D341Med (cell line): ENCODE data around the gene TEK.

Source experiments
- DNase-seq: peaks from one replicate; pipeline ENCODE4 v3.0.0; 2012; ENCODE audit warnings: low spot score

Gene TEK

DNA sequence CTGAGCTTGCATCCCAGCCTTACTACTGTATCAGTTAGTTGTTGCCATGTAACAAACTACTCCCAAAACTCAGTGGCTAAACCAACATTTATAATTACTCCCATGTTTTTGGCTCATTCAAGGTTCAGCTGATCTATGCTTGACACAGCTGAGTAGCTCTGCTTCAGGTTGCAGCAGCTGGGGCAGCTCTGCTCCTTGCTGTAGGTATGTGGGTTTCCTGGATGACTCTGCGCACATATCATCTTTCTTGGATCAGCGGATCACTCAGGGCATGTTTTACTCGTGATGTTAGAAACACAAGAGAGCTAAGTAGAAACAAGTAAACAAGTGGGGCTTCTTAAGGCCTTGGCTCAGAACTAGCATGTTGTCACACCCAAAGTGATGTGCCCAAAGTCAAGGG lies 15.1 kb downstream of the TEK start:
- DNase-seq: no peak

DNA sequence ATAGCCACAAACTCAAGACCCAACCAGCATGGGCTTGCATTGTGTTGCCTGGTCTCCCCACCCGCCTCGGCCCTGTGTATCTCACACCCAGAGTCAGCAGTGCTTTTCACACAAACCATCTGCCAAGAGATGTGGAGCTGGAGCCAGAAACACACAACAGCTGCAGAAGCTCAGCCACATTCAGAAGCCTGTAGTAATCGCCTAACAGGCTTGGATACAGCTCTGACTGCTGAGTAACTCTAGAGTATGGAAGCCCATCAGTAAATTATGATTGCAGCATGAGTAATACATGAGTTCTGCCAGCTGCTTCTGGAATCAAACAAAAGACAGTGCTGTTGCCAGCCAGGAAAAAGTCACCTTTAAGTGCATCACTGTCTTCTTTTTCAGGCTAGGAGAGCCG lies 16.0 kb downstream of the TEK start:
- DNase-seq: no peak

DNA sequence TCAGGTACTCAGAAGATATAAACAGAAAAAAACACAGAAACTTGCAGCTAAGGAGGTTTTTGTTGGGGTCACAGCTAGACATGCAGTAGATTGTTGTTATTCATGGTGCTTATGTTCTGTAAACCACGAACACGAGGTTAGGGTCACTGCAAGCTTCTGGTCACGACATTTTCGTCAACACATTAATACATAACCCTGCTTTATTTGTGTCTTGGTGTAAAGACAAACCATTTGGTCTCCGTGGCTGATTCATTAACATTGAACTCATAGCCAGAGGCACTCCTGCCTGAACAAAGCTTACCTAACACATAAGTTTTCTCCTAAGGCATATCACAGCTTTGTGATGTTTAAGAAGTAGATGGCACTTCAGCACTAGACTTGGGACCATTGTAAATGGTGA lies 16.9 kb downstream of the TEK start:
- DNase-seq: no peak

DNA sequence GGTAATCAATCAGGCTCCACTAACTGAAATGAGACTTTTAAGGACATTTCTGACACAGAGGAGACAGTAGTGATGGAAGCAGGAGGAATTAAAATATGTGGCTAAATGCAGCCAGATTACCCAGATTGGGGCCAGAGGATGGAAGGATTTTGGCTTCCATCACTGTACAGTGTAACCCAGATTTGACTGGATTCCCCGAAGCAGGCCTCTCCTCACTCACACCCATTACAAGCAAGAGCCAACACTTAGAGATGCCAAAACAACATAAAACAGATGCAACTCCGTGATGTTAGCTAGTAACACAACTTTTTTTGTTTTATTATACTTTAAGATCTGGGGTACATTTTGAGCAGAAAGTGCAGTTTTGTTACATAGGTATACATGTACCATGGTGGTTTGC lies 17.6 kb downstream of the TEK start:
- DNase-seq: no peak

DNA sequence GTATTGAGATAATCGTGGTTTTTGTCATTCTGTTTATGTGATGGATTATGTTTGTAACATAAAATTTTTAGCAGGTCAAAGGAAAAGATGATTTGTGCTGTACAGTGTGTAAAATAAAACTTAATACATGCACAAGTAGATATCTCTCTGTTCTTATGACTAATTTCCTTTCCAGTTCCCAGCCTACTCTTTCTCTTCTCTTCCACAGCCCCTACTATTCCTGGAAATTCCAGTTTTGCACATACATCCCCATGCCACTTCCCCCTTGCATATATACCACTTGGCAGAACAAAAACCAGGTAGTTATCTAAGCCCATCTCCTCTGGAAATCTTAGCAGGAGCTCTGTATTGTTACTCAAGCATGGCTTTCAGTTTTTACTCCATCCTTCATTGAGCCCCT lies 20.2 kb downstream of the TEK start:
- no peak for DNase-seq

DNA sequence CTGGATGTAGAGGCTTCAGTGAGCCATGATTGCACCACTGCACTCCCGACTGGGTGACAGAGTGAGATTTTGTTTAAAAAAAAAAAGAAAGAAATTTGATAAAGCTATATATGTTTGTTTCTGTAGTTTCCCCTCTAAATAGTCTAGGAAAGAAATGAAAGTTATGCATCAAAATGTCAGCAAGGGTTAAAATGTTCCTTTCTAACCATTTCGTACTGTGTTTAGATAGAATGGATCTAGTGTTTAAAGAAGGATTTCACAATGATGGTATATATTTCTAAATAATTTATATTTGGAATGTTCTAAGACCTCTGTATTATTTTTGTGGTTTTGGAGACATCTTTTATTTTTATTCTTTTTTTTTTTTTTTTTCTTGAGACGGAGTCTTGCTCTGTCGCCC lies 22.7 kb downstream of the TEK start:
- no peak for DNase-seq

DNA sequence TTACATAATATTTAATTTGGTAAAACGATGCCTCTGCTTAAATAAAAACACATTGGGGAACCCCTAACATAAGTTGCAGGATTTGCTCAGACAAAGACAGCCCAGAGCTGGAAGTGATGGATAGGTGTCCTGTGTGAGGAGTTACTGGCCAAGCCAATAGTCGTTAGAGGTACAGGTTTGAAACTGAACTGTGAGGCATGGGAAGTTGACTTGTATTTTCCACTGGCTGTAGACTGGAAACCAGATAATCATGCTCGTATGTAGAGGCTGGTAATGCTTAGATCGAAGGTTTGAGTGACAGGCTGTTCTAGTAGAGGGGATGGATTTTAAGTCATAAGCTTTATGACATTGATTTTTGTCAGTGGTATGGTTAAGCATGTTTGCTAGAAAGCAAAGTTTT lies 24.8 kb downstream of the TEK start:
- DNase-seq: no peak

DNA sequence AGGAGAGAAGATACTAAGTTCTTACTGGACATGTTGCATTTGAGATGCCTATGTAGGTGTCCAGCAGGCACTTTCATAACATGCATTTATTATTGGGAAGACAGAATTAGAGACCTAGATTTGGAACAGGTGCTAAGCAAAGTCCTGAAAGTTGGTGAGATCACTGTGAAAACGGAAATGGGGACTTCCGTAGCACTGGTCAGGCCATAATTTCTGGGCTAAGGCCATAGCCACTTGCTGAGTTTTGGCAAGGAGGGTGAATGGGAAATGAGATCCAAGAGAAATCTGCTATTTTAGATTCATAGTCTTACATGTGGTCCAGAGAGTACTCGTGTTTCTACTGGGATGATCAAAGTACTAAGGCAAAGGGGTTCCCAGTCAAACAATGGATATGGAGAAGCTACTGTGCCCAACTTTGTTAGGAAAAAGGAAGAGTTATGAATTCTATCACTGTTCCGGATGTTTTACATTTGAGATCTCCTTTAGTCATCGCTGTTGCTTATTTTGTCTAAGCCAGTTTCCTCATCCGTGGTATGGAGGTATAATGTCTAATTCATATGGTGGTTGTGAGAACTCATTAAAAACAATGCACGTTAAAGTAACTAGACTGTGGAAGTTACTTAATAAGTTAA lies 33.4 kb downstream of the TEK start:
- no peak for DNase-seq

DNA sequence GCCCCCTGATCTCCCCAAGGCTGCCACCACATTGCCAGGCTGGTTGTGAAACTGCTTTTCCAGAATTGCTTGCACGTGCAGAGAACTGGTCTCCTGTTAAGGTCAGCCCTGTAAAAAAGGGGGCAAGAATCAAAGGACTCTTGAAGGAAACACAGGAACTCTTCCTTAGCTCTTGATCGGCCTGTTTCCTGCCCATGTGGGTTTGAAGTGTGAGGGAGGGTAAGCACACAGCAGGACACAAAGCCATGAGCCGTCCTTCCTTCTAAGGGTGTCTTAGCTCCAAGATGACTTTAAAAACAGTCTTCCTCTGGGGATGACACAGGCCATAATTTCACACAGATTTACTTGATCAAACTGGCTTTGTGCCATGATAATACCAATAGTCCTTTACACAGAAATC lies 36.1 kb downstream of the TEK start:
- no peak for DNase-seq

DNA sequence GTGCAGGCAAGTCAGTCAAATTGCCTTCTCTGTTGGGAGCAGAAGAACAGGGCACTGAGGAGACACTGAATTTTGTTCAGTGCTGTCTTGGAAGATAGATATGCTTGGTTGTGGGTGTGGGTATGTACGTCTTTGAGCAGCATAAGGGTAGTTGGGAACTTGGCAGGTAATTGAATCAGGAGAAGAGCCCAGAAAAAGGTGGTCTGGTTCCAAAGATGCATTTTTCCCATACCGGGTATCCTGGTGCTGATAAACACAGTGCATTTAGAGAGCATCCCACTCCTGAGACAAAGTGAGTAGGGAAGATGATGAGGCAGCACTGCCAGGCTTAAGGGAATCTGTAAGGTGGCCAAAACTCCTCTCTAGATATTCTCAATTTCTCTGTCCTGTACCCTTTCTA lies 40.6 kb downstream of the TEK start:
- DNase-seq: no peak

DNA sequence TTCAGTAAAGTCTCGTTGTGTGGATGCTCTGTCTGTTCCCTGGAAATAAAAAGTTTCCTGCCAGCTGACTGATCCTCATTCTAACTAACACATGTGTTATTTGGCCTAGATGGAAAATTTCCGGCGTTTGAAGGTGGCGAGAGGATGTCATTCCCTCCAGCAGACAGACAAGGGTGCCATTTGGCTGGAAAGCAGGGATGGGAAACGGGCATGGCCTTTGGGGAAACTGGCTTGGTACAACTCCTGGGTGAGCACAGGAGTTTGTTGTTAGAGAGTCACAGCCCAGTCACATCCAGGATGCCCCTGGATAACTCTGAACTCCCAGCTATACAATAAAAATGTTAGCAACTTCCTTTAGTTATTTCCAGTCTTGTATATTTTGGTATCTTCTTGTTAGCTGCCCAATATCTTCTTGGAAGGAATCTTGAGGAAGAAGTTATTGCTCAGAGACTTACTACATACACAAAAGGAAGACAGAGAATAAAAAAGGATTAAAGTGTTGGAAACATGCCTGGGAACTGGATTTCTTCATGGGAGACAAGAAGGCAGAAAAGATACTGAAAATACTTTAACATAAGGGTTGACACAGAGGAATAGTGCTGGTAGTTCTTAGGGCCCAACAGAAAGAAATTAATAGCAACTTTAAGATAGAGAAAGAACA lies 41.9 kb downstream of the TEK start:
- DNase-seq: no peak

DNA sequence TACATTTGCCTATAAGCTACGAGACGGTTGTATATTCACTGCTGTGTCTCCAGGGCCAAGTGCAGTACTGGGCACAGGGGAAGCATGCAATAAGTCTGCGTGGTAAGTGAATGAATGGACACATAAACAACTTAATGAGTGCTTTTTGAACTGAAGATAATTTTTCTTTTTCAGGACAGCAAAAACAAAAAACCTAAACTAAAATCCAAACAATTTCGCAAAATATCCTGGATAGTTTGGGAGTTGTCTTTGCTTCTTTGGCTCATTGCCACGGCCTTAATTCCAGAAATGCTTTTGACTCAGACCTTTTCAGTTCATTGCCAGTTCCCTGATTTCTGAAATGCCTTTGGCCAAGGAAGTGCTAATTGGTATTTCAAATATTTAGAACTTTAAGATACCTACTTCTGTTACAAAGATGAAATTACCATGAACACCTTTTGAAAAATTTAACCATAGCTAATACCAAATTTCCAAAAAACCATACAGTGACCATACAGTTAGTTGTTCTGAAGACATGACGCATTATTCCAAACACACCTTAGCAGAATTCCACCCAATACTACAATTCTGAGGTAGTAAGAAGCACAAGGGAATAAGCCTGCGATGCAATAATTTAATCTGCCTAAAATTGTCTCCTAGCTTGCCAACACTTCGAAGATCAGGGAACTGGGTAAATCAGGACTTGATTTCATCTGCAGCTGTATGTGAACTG lies 42.8 kb downstream of the TEK start:
- DNase-seq: no peak

DNA sequence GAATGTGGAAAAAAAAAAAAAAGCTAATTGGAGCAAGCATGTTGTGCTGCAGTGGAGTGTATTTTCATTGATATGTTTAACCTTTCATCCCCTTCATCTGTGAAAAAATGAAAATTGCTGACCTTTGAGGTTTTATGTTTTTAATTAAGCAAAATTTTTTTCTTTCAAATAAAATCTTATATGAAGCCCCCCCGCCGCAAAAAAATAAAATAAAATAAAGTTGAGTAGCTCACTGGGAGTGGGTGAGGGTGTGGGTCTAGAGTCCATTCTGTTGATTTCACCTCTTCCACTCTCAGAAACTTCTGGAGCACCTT lies 43.3 kb downstream of the TEK start:
- DNase-seq: no peak

DNA sequence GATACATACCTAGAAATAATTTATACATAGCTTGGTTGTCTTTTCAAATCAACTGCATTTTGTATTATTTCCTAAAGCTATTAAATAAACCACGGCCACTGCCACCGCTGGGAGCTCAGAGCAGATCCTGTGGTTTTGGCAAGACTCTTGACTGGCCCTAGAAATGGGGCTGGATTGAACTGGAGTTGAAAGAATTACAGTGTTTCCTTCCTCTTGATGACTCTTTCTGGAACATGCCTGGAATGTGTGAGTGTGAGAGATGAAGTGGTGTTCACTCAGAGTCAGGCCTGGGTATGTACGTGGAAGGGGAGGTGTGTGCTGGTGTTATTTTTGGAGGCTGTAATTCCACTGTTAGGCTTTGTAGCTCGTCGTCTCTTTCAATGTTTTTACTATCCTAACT lies 45.9 kb downstream of the TEK start:
- no peak for DNase-seq

DNA sequence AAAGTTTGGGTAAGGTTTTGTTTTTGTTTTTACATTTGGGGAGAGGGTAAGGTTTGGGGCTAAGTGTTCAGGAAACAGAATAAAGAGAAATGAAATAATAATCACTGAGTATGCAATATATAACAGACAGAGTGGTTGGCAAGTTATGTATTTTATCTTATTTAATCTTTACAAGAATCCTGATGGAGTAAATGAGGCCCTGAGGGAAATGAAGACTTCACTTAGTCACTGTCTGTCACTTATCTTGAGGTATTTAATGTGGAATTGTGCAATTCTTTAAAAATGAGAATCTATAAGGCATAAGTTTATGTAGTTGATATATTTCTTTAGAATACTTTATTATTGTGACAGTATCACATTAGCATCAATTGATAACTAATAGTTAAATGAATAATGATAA lies 48.1 kb downstream of the TEK start:
- DNase-seq: no peak

DNA sequence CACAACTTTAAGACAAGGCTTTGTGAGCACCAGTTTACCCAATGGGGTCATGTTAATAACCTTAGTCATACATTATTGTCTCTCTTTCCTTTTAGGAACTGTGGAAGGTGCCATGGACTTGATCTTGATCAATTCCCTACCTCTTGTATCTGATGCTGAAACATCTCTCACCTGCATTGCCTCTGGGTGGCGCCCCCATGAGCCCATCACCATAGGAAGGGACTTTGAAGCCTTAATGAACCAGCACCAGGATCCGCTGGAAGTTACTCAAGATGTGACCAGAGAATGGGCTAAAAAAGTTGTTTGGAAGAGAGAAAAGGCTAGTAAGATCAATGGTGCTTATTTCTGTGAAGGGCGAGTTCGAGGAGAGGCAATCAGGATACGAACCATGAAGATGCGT lies 48.7 kb downstream of the TEK start:
- no peak for DNase-seq

DNA sequence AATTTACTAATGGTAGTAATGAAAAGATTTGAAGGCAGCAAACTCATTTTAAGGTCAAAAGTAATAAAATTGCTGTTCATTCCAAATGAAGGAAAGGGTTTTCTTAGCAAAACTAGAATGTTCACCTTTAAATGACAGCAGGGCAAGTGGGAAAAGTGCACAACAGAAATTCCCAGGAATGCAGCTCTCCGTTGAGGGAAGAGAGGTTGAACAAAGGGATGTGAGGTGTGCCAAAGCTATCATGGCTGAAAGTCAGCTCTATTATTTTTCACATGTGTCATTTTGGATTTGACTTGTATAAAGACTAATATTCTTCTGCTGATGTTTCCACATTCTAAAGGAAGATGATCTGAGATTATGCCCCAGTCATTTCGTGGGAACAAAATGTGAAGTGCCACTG lies 51.6 kb downstream of the TEK start:
- no peak for DNase-seq

DNA sequence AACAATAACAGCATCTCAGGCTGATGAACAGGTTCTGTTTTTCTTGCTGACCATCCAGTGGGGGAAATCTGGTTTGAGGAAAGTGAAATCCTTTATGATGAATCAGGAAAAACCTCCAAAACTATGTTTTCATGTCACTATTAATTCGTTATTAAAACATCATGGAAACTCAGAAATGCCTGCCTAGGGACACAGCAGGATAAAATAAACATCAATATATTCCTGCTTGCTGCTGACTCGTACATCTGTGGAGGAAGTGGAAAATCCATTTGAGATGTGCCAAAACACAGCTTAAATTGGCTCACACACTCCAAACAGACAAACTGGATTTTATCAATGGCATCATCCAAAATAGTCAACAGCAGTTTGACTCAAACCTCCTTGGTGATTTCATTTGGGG lies 53.0 kb downstream of the TEK start:
- no peak for DNase-seq

DNA sequence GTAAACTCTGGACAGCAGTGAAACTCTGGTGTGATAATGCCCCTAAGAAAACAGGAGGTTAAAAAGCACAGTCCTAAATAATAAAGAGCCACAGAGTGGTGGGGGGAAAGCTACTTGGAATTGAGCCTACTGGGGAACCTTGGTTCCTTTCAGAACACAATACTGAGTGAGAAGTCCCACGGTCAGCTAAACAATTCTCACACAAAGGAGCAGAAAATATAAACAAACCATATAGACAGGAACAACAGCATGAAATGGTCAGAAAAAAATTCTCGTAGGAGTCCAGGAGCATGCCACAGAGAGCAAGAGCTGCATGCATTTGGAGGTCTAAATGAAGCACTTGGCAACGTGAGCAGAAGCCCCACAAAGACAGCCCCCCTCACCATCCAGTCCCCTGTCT lies 56.0 kb downstream of the TEK start:
- DNase-seq: no peak

DNA sequence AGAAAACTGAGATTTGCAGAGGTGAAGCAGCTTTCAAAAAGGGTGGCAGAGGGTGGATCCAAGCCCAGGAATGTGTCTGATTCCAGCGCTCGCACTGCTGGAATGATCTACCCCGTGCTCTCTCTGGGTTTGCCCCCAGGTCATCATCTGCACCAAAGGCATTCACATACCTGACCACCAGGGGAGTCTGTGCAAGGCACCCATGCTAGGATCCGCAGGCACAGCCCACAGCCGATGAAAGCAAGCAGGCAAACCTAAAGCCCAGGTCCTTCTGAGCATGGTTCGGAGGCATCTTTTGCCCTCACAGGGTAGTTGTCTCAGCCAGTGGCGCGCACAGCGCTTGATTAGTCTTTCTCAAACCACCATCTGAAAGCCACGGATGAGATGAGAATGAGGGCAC lies 56.6 kb downstream of the TEK start:
- no peak for DNase-seq

DNA sequence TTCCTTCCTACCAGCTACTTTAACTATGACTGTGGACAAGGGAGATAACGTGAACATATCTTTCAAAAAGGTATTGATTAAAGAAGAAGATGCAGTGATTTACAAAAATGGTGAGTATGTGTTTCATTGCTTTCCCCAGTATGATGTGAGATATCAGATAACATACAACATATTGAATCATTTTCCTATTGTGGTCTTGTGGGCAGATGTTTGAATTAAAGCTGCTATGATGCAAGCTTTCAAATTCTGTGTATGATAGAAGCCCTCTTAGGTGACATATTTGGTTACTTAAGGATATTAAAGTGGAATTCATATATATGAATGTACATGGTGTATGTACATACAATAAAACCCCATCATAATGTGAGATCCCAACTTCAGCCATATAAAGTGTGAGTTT lies 59.5 kb downstream of the TEK start:
- DNase-seq: no peak

DNA sequence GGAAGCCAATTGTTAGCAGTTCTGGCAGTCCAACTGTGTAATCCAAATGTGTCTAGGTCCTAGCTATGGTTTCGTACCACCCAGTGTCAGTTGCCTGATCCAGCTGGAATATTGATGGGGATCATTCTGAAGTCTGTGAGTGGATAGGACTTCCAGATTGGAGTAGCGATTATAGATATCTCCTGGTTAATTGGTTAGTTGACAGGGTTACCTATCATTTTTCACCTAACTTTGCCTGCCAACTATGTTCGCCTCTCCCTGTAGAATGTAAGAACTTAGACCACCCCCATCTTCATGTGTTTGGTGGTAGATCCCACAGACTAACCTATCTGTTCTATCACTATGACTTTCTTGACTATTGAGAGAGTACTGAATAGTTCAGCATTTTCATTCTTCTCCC lies 59.9 kb downstream of the TEK start:
- DNase-seq: no peak

DNA sequence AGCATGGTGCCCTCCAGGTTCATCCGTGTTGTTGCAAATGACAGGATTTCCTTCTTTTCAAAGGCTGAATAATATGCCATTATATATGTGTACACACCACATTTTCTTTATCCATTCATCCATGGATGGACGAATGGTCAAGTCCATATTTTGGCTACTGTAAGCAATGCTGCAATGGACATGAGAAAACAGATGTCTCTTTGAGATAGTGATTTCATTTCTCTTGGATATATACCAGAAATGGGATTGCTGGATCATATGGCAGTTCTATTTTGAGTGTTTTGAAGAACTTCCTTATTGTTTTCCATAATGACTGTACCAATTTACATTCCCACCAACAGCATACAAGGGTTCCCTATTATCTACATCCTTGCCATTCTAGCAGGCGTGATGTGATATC lies 67.9 kb downstream of the TEK start:
- no peak for DNase-seq

DNA sequence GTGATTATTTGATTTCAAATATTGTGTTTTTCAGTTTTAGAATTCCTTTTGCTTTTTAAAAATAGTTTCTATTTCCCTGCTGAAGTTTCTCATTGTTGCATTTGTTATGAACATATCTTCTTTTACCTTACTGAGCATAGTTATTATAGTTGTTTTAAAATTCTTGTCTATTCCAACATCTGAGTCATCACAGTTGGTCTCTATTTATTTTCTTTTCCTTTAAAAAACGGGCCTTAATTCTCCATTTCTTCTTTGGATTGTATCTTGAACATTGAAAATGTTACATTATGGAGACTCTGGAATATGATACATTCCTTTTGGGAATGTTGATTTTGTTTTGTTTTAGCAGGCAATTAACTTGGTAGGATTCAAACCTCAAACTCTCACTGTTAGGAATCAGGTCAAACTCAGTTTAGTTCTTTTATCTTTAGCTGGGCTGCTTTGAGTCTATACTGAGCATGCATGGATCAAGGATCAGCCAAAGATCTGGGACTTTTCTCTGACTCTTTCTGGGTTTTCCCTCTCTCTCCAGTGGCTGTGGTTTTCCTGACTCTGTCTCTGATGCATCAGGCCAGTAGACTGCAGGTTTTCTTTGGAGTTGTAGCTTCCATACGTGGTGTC lies 70.3 kb downstream of the TEK start:
- DNase-seq: no peak
